GM13977 (cell line): Measurements from ENCODE around the gene FAM174C.

Experiments
- DNase-seq: peaks from one replicate; pipeline ENCODE4 v3.0.0; 2012; ENCODE audit warnings: low spot score
- in situ Hi-C: fragments of 300-500 bp; cut with MboI; formaldehyde crosslinking; loops from one replicate; pipeline ENCODE4 v1.12.0; 2022; ENCODE audit warnings: low sequenced_read_pairs, low pct_unique_long_range_greater_than_20kb, mixed read lengths, inconsistent platforms; ENCODE audit not compliant: unreplicated experiment
- TF ChIP-seq, protein P1 (sequence below): IDR thresholded peaks from 2 replicates; pipeline ENCODE4 v1.5.1; 2012; ENCODE audit warnings: mild to moderate bottlenecking, control low read depth; ENCODE audit not compliant: insufficient read depth; ENCODE audit errors: extremely low read depth, missing control alignments

The FAM174C gene

DNA sequence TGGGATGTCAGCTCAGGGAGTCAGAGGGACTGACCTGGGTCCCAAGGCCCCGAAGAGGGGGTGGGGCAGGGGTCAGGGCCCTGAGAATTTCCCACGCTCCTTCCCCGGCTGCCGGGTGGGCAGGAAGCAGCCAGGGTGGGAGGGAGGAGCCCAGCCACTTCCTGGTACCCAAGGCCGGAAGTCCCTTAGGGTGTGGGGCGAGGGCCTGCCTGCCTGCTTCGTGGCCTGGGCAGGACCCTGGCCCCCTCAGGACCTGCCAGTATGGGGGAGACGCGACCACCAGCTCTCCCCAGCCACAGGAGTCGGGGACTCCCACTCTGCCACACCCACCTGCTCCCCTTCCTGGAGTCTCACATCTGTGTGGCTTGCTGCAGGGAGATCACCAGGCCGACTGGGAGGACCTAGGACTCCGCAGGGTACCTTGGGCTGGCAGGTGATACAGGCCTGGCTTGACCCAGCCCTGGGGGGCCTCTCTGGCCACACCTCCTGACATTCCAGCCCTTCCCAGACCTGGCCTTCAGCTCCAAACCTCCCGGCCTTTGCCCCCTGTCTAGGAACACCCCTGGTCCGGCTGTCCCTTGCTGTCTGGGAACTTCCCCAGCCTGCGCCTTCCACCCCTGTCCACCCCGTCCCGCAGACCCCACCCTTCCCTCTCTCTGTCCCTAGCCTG is 16.0 kb upstream of the FAM174C start:
- TF ChIP-seq, protein P1, sequence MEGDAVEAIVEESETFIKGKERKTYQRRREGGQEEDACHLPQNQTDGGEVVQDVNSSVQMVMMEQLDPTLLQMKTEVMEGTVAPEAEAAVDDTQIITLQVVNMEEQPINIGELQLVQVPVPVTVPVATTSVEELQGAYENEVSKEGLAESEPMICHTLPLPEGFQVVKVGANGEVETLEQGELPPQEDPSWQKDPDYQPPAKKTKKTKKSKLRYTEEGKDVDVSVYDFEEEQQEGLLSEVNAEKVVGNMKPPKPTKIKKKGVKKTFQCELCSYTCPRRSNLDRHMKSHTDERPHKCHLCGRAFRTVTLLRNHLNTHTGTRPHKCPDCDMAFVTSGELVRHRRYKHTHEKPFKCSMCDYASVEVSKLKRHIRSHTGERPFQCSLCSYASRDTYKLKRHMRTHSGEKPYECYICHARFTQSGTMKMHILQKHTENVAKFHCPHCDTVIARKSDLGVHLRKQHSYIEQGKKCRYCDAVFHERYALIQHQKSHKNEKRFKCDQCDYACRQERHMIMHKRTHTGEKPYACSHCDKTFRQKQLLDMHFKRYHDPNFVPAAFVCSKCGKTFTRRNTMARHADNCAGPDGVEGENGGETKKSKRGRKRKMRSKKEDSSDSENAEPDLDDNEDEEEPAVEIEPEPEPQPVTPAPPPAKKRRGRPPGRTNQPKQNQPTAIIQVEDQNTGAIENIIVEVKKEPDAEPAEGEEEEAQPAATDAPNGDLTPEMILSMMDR: no peak
- peak; percentile 75 for DNase-seq
- in situ Hi-C loops: no loop called here

DNA sequence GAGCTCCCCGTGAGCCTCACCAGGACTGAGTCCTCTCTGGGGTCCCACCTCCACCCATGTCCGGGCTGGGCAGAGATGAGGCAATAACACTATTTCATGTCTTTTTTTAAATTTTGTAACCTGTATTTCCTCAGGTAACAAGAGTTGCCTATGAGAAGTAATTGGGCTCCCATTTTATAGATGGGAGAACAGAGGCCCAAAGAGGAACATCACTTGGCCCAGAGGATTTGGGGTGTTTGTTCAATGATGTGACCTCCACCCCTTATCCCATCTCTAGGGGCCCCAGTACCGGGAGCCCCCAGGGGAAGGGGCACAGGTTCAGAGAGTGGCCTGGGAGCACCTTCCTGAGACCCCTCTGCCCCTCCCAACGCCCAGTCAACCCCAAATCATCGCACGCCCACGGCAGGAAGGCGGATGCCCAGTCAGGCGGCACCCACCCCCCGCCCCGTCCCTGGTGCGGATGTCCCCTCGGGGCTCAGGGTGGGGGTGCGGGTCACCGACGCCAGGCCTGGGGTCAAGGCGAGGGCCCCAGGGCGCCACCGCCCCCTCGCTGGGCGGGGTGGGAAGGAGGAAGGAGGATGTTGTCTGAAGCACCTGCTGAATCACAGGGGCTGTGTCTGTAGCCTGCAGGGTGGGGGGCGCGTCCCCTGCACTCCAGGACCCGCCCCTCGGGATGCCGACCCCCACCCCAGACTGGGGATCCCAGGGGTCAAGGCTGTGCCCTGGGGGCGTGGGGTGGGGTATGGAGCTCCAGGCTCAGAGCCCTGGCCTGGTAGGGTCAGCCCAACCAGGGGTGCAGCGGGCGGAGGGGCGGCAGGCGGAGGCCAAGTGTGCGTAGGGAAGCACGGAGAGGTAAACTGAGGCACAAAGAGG is 15.2 kb upstream of the FAM174C start:
- peak; percentile 56 for DNase-seq
- TF ChIP-seq, protein P1: no peak

DNA sequence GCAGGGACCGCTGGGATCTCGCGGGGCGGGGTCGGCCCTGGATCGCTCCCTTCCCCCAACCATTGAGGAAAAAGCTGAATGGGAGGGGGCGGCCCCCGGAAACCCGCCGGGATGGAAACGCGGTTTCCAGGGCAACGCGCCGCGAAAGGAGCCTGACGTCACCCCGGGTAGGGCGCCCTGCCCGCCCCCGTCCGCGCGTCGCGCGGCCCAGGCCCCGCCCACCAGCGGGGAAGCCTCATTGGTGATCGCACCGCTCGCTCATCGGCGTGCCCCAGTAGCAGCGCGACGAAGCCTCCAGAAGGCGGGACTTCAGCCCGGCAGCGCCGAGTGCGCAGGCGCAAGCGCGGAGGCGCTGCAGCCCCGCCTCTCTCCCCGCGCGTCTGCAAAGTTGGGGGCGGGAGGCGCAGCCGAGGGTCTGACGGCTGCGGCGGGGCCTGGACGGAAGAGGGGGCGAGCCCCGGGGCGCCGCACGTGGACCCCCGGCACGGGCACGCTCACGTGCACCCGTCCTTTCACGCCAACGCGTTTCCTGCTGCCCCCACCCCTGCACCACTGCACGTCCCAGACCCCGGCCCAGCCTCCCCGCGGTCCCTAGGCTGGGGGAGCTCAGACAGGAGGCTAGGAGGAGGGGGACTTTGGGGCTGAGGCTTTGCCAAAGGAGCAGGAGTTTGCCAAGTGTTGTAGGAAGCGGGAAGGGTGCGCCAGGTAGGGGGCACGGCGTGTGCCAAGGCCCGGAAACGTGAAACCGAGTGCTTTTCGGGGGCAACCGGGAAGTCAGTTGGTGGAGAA is 14.4 kb upstream of the FAM174C start:
- in situ Hi-C loops: no loop called here
- TF ChIP-seq, protein P1: no peak
- DNase-seq: peak; percentile 99

More for the DNA sequence above, 15.2 kb upstream of the FAM174C start:
- in situ Hi-C loops: no loop called here

DNA sequence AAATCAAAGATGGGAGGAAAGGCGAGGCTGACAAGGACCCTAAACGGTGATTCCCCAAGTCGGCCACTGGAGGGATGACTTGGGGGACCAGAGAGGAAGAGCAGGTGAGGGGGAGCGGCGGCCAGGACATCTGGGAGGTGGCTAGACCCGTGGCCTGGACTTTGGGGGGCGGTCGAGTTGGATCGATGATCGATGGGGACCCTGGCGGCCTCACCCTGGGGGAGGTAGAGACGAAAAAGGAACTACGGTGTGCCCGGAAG is 13.9 kb upstream of the FAM174C start:
- no peak for DNase-seq
- in situ Hi-C loops: no loop called here

DNA sequence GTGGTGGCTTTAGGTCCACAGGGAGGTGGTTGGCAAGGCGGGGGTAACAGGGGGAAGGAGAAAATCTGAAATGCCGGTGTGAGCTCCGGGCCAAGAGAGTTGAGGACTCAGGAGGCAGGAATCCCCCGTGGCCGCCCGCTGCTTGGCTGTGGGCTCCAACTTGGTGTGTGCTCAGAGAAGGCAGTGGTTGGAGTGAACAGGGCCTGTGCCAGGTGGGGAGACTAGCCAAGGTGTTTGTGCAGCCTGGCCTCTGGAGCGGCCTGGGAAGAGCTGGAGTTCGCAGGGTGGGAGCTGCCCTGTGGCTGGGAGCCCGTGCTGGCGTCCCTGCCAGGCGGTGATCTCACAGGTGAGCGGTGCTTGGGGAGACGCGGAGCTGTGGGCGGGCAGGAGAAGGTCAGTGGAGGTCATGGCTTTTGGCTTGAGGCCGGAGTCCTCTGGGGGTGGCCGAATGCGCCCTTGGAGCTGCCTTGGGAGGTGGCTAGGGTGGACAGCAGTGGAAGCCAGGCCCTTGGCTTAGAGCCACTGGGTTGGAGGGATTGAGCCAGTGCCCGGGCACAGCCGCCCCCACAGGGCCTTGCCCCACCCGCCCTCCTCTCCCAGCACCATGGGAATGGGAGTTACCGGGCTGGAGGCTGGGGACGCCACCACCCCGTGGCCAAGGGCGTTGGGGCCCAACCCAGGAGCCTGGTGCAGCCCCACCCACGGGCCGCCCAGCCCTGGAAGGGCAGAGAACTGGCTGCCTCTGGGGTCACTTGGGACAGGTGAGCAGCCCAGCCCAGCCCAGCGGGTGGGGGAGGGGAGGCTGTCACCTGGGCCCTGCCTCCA is 13.3 kb upstream of the FAM174C start:
- TF ChIP-seq, protein P1: no peak
- in situ Hi-C loops: no loop called here
- DNase-seq: peak; percentile 35

More for the DNA sequence above, 13.9 kb upstream of the FAM174C start:
- TF ChIP-seq, protein P1: no peak
